Glomerular visceral epithelial cell (primary cell): ENCODE data around the gene ANO6.
"Not testable (repeated sequence)": the region's sequence is repeated elsewhere in the genome, so short reads cannot be mapped to it uniquely, and the experiment has no call there.

Experiments
- DNase-seq: peaks from one replicate; pipeline ENCODE4 v3.0.0-alpha.2; 2016; ENCODE audit errors: extremely low spot score

Gene ANO6

GRCh38 chr12:45242180-45242579, 26.3 kb downstream of the ANO6 start:
- no peak for DNase-seq

- DNase-seq: no peak
These were observed 28.1 kb downstream of the ANO6 start for GRCh38 chr12:45243963-45244362.

GRCh38 chr12:45244561-45245343, 28.9 kb downstream of the ANO6 start:
- DNase-seq: no peak

- no peak for DNase-seq
These were observed 30.3 kb downstream of the ANO6 start for GRCh38 chr12:45246236-45246635.

GRCh38 chr12:45247589-45247988, 31.7 kb downstream of the ANO6 start:
- DNase-seq: no peak

- no peak for DNase-seq
These were observed 32.2 kb downstream of the ANO6 start for GRCh38 chr12:45248095-45248494.

GRCh38 chr12:45254254-45254653, 38.4 kb downstream of the ANO6 start:
- DNase-seq: no peak

GRCh38 chr12:45256721-45257120, 40.8 kb downstream of the ANO6 start:
- no peak for DNase-seq

GRCh38 chr12:45257185-45257930, 41.5 kb downstream of the ANO6 start:
- DNase-seq: no peak

- no peak for DNase-seq
These were observed 43.8 kb downstream of the ANO6 start for GRCh38 chr12:45259675-45260074.

GRCh38 chr12:45260104-45260815, 44.4 kb downstream of the ANO6 start:
- no peak for DNase-seq

- no peak for DNase-seq
These were observed 45.0 kb downstream of the ANO6 start for GRCh38 chr12:45260854-45261253.

- not testable (repeated sequence) for DNase-seq
These were observed 46.3 kb downstream of the ANO6 start for GRCh38 chr12:45262185-45262584.

- no peak for DNase-seq
These were observed 47.7 kb downstream of the ANO6 start for GRCh38 chr12:45263587-45263986.

GRCh38 chr12:45268672-45269411, 52.9 kb downstream of the ANO6 start:
- peak; percentile 87 for DNase-seq

- DNase-seq: no peak
These were observed 53.5 kb downstream of the ANO6 start for GRCh38 chr12:45269412-45269751.

GRCh38 chr12:45270951-45271350, 55.1 kb downstream of the ANO6 start:
- no peak for DNase-seq

- peak; percentile 88 for DNase-seq
These were observed 57.9 kb downstream of the ANO6 start for GRCh38 chr12:45273717-45274271.

- DNase-seq: no peak
These were observed 60.4 kb downstream of the ANO6 start for GRCh38 chr12:45276154-45276755.

GRCh38 chr12:45278447-45278846, 62.6 kb downstream of the ANO6 start:
- DNase-seq: no peak
